HG03097 (cell line): ENCODE measurements around the gene SCAPER.

Experiments used
- ATAC-seq: cut with Tn5 transposase; IDR thresholded peaks from one replicate; pipeline ENCODE4 v1.9.1; 2021; ENCODE audit not compliant: unreplicated experiment, low FRiP score

The SCAPER gene

GRCh38 chr15:76588811-76589747 lies 316.1 kb downstream of the SCAPER start:
- no peak for ATAC-seq

GRCh38 chr15:76585576-76585897 lies 319.6 kb downstream of the SCAPER start:
- no peak for ATAC-seq

- ATAC-seq = no peak
Observed at GRCh38 chr15:76584868-76585575, 320.1 kb downstream of the SCAPER start.

- ATAC-seq = no peak
Observed at GRCh38 chr15:76582550-76582949, 322.6 kb downstream of the SCAPER start.

- no peak for ATAC-seq
Observed at GRCh38 chr15:76577879-76578512, 327.1 kb downstream of the SCAPER start.

- ATAC-seq = no peak
Observed at GRCh38 chr15:76576523-76577279, 328.4 kb downstream of the SCAPER start.

- ATAC-seq = peak; percentile 15
Observed at GRCh38 chr15:76575679-76576078, 329.5 kb downstream of the SCAPER start.

- peak; percentile 86 for ATAC-seq
Observed at GRCh38 chr15:76575274-76575673, 329.9 kb downstream of the SCAPER start.

GRCh38 chr15:76572983-76573314 lies 332.2 kb downstream of the SCAPER start:
- no peak for ATAC-seq

- no peak for ATAC-seq
Observed at GRCh38 chr15:76566276-76566675, 338.9 kb downstream of the SCAPER start.

- ATAC-seq = no peak
Observed at GRCh38 chr15:76565366-76565765, 339.8 kb downstream of the SCAPER start.

GRCh38 chr15:76555247-76555646 lies 349.9 kb downstream of the SCAPER start:
- ATAC-seq = no peak

GRCh38 chr15:76553564-76553963 lies 351.6 kb downstream of the SCAPER start:
- ATAC-seq = no peak

- ATAC-seq = no peak
Observed at GRCh38 chr15:76553102-76553501, 352.0 kb downstream of the SCAPER start.

GRCh38 chr15:76546805-76547204 lies 358.3 kb downstream of the SCAPER start:
- ATAC-seq = no peak

- no peak for ATAC-seq
Observed at GRCh38 chr15:76533995-76534394, 371.1 kb downstream of the SCAPER start.

GRCh38 chr15:76533060-76533820 lies 371.9 kb downstream of the SCAPER start:
- ATAC-seq = no peak

GRCh38 chr15:76529911-76530310 lies 375.2 kb downstream of the SCAPER start:
- ATAC-seq = no peak

GRCh38 chr15:76526111-76526510 lies 379.0 kb downstream of the SCAPER start:
- no peak for ATAC-seq

- ATAC-seq = no peak
Observed at GRCh38 chr15:76517910-76518309, 387.2 kb downstream of the SCAPER start.
